ENCODE data around the gene INTS11. TPM values are rescaled to one million over a fixed set of nuclear protein-coding genes. Genes with fewer than 3 reads are reported as not detected.
A peak's percentile ranks its signal among the peaks of the same experiment; 100 is the strongest.

Gene INTS11
- total and polyA plus RNA-seq, 2 of the 13 experiments (the other 11 are each of a cell fraction or from before 2014, with no cell fraction given) = 52.8 to 94.8 TPM

GRCh38 chr1:1273512-1274298, 50.8 kb downstream of the INTS11 start, which contains the start of gene UBE2J2:
Gene UBE2J2, minus strand, starts transcription at chr1:1273854. Its CDS starts 5,862 bp downstream, at chr1:1267992.
- ChIA-PET POLR2A (interaction anchor here (0.6 to 2.2 kb wide), 14 partner anchors 8 to 272 kb away, joined by 3 to 11 read pairs (median 4); partner anchors contain the start of gene SDF4), CTCF (ENCODE audit: low intra/inter-chr PET ratio, low total read pairs) (no interaction called here)
- H3K4me1 ChIP-seq (ENCODE audit: insufficient read depth, low read length) = peaks cover 54% of the 10 kb centered on the region
- H2AFZ ChIP-seq (ENCODE audit: low read length) = no peak within 1 kb of the TSS
- in situ Hi-C loops (cut with HindIII; ENCODE audit: extremely low pct_ligation_motif_present, low pct_unique_long_range_greater_than_20kb) (no loop called here), intact Hi-C loops (cut with micrococcal nuclease; ENCODE audit: unreplicated experiment) (no loop called here)
- no peaks in the 10 kb centered on the region for H3K9me3 ChIP-seq (ENCODE audit: low read length)
- peak within 1 kb of the TSS; percentile 94 for H3K4me2 ChIP-seq (ENCODE audit: low read depth, low read length)
- FAIRE-seq (no peak), ATAC-seq (peak; percentile 85), DNase-seq (ENCODE audit: low spot score) (peak; percentile 77)
- peaks cover 21% of the 10 kb centered on the region; the same call in 1 of the 2 replicates for H4K20me1 ChIP-seq (ENCODE audit: insufficient read depth, low read length)
- H3K9ac ChIP-seq (ENCODE audit: insufficient read depth, low read depth, low read length) = peak within 1 kb of the TSS; percentile 94
- BruUV-seq (replicated peaks) = no TSS peak
- peak within 1 kb of the TSS; percentile 76 to 89 (median 82) for H3K4me3 ChIP-seq (replicated peaks in 1 of 3; ENCODE audit: insufficient read depth in 1 of 3, low read depth in 2 of 3, low read length in 3 of 3)
- H3K27me3 ChIP-seq (ENCODE audit: control insufficient read depth in 1 of 2, insufficient read depth in 2 of 2, low read length in 2 of 2) = no peaks in the 10 kb centered on the region; a peak in 1 of 5 replicates
- H3K36me3 ChIP-seq (replicated peaks in 1 of 2; ENCODE audit: control insufficient read depth in 1 of 2, insufficient read depth in 2 of 2, low read length in 2 of 2) = peaks cover 4 to 10% of the 10 kb centered on the region in 2 experiments; a peak in 2 of 5 replicates
- H3K27ac ChIP-seq (ENCODE audit: extremely low read length, insufficient read depth, low read length) = peak within 1 kb of the TSS; percentile 64
- H3K79me2 ChIP-seq (ENCODE audit: insufficient read depth, low read length) = peaks cover 38% of the 10 kb centered on the region
- WGBS (ENCODE audit: low lambda C conversion rate) = 0% methylated on average over 1 of the region's 105 CpGs
- TF ChIP-seq ARID4A (CRISPR knock-in tag; IDR thresholded peaks at IDR 0.05; ENCODE audit: borderline replicate concordance) = peak; percentile 73
- peak; percentile 45; the same call in 1 of the 2 replicates for TF ChIP-seq FOXK1 (CRISPR knock-in tag; IDR thresholded peaks at IDR 0.05; ENCODE audit: borderline replicate concordance, low read depth)
- TF ChIP-seq ZNF12 (CRISPR knock-in tag; IDR thresholded peaks at IDR 0.05) = 0 out of 2 replicates have a peak, but pooled peaks have one; percentile 50
- no peak for TF ChIP-seq ZNF841 (CRISPR knock-in tag; IDR thresholded peaks at IDR 0.05; ENCODE audit: borderline replicate concordance)
- TF ChIP-seq CTCF (CRISPR knock-in tag; IDR thresholded peaks at IDR 0.05) = peak; percentile 32; the same call in 1 of the 2 replicates
- TF ChIP-seq ARNTL (CRISPR knock-in tag; IDR thresholded peaks at IDR 0.05) = peak; percentile 72; the same call in 1 of the 2 replicates
- no peak for TF ChIP-seq CREBL2 (CRISPR knock-in tag; IDR thresholded peaks at IDR 0.05; ENCODE audit: borderline replicate concordance)
- TF ChIP-seq MXD4 (CRISPR knock-in tag; IDR thresholded peaks at IDR 0.05) = peak; percentile 73; the same call in 1 of the 2 replicates
- no peak for TF ChIP-seq RNF219 (CRISPR knock-in tag; IDR thresholded peaks at IDR 0.05)
- TF ChIP-seq MTA1 (CRISPR knock-in tag; IDR thresholded peaks at IDR 0.05; ENCODE audit: borderline replicate concordance) = 0 out of 2 replicates have a peak, but pooled peaks have one; percentile 1
- peak; percentile 33; the same call in 1 of the 2 replicates for TF ChIP-seq GATA4 (IDR thresholded peaks at IDR 0.05; ENCODE audit: borderline replicate concordance, low read depth)
- TF ChIP-seq ZNF639 (CRISPR knock-in tag; conservative IDR thresholded peaks at IDR 0.05) = peak; percentile 96
